Fibroblast of pulmonary artery (primary cell): Measurements from ENCODE around the gene CYFIP1.

ENCODE experiments used
- DNase-seq: peaks from one replicate; pipeline ENCODE4 v3.0.0-alpha.2; 2010; ENCODE audit warnings: low read depth
- H3K4me3 ChIP-seq: replicated peaks from 2 replicates; pipeline ENCODE4 v1.5.1; 2011; ENCODE audit warnings: low read depth, mild to moderate bottlenecking, control low read depth, low read length, moderate library complexity
- TF ChIP-seq, protein P1 (sequence below): IDR thresholded peaks from 2 replicates; pipeline ENCODE4 v1.5.1; 2011; ENCODE audit warnings: mild to moderate bottlenecking, control low read depth, low read length, inconsistent platforms; ENCODE audit errors: missing control alignments

The CYFIP1 gene

DNA sequence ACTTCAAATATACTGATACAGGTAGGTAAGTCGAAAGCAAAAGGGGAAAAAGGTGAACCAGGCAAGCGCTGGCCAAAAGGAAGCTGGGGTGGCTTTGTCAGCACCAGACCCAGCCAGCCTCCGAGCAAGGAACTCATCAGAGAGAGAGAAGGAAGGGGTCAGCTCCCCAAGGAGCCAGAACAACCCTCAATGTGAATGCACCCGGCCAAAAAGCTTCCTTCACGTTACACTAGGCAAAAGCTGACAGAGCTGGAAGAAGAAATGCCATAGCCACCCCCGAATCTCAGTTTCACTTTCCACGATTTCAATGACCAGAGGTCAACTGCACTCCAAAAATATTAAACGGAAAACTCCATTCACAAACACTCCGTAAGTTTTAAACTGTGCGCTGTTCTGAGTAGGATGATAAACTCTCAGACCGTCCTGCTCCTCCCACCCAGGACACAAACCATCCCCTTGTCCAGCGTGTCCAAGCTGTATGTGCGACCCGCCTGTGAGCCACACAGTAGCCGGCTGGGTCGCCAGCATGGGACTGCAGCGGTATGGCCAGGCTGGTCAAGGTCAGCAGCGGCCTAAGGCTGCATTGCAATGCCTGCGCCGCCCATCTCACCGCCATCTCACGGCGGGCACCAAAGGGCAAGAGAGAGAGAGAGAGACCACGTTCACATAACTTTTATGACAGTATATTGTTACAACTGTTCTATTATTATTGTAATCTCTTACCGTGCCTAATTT lies 29.7 kb downstream of the CYFIP1 start:
- no peak overlapping the region for H3K4me3 ChIP-seq
- TF ChIP-seq, protein P1, sequence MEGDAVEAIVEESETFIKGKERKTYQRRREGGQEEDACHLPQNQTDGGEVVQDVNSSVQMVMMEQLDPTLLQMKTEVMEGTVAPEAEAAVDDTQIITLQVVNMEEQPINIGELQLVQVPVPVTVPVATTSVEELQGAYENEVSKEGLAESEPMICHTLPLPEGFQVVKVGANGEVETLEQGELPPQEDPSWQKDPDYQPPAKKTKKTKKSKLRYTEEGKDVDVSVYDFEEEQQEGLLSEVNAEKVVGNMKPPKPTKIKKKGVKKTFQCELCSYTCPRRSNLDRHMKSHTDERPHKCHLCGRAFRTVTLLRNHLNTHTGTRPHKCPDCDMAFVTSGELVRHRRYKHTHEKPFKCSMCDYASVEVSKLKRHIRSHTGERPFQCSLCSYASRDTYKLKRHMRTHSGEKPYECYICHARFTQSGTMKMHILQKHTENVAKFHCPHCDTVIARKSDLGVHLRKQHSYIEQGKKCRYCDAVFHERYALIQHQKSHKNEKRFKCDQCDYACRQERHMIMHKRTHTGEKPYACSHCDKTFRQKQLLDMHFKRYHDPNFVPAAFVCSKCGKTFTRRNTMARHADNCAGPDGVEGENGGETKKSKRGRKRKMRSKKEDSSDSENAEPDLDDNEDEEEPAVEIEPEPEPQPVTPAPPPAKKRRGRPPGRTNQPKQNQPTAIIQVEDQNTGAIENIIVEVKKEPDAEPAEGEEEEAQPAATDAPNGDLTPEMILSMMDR: no peak
- no peak for DNase-seq

DNA sequence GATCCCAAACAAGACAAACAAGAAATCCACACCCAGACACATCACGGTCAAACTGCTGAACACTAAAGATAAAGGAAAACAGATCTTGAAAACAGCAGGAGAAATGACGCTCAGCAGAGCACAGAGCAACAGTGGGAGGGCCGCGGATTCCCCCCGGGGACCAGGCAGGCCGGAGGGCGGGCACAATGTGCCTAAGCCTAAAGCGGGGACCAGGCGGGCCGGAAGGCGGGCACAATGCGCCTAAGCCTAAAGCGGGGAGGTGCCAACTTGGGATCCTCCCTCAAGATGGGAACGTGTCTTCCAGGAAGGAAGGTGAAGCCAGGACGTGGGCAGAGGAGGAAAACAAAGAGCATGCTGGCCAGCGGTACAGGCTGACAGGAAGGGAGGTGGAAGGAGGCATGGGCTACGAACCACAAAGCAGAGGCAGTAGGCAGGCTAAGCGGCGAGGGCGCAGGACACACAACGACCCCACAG lies 31.1 kb downstream of the CYFIP1 start:
- TF ChIP-seq, protein P1: no peak
- peak overlapping the region; percentile 0 for H3K4me3 ChIP-seq
- peak; percentile 81 for DNase-seq

DNA sequence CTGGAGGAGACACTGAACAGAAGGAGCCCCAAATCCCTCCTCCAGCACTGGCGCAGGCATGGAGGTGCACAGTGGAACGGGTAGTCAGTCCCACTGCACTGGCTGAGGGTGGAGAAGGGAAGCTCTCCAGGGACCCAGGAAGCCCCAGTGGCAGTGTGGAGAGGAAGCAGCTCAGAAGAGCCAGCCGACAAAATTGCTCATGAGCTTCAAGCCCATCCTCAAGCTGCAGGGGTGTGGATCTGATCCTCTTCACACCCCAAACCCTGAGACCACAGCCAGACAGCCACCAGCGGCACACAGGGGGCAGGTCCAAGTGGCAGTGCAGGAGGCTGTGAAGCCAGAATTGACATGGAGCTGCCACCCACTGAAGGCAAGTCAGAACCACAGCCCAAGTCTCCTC lies 32.1 kb downstream of the CYFIP1 start:
- no peak for DNase-seq
- H3K4me3 ChIP-seq: no peak overlapping the region
- TF ChIP-seq, protein P1: no peak

DNA sequence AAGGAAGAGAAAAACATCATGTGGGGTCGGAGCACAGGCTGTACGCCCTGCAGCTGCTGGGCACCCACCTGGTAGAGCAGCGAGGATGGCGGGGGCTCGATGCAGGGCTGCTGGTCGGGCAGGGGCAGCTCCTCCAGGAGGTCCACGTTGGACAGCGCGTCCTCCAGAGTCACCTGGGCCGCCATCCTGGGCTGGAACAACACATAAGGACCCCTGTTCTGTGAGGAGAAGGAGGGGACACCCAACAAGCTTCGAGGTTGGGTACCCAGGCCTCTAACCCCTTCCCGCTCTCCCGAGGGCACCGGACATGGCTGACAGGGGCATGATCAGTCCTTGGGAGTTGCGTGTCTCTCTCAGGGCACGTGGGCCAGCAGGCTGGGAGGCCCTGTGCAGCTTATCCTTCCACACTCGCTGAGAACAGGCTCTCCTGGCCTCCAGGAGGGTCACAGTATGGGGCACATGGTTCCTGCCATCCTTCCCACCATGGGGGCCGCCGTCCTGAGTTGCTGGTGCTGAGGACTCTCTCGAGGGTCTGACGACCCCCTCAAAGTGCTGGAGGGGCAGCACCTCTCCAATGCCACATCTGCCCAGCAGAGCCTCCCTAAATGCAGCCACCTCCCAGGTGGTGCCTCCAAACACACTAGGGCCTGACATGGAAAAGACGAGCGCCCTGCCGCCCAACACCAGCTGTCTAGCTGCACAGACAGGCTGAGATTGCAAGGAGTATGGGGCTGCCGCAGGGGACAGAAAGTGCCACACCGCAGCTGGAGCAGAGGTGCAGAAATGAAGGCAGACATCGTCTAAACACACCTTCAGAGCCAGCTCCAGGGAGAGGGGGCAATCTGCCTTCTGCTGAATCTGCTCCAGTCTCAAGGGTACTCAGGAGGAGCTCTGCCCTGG lies 32.8 kb downstream of the CYFIP1 start:
- no peak for DNase-seq
- no peak overlapping the region for H3K4me3 ChIP-seq
- TF ChIP-seq, protein P1: no peak

DNA sequence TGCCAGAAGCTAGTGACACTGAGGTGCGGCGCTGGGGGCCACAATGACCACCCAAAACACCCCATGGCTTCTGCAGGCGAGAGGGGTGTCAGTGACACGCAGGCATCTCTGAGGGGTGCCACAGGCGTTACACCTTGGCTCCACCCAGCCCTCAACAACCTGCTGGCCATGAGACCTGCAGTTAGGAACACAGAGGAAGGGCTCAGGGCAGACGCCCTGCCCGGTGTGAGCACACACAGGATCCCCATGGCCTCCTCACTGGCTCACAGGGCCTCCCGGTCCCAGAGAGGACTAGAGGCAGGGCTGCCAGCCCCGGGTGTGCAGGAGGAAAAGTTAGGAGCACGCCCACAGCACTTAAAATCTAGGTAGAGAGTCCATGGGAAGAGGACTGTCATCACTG lies 35.1 kb downstream of the CYFIP1 start:
- DNase-seq: no peak
- TF ChIP-seq, protein P1: no peak
- H3K4me3 ChIP-seq: no peak overlapping the region

DNA sequence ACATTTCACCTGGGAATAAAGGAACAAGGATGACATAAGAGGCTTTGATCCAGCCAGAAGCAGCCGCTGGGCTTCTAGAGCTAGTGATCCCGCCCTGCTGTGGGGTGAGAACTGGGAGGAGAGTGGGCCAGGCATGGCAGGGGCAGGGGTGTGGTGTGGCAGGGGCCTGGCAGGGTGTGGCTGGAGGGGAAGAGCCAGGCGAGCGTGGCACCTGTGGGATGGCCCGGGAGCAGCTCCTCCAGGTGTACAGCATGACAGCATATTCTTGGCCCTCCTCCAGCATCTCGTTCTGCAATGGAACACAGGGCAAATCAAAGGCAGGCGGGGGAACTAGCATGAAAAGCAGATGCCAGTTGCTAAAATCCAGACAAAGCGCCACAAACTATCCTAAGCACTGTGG lies 35.5 kb downstream of the CYFIP1 start:
- DNase-seq: no peak
- TF ChIP-seq, protein P1: no peak
- no peak overlapping the region for H3K4me3 ChIP-seq
